Ishikawa (cell line): Measurements from ENCODE around the gene EBI3.

Source experiments
- CEBPB ChIP-seq: IDR thresholded peaks from 2 replicates; pipeline ENCODE4 v1.6.1; 2012
- CREB1 ChIP-seq: IDR thresholded peaks from 2 replicates; pipeline ENCODE4 v1.6.1; 2012; ENCODE audit warnings: low read depth
- EP300 ChIP-seq: IDR thresholded peaks from 2 replicates; pipeline ENCODE4 v1.6.1; 2012; ENCODE audit warnings: borderline replicate concordance
- FOXM1 ChIP-seq: IDR thresholded peaks from 2 replicates; pipeline ENCODE4 v1.6.1; 2012; ENCODE audit warnings: low read depth, borderline replicate concordance
- NFIC ChIP-seq: IDR thresholded peaks from 2 replicates; pipeline ENCODE4 v1.6.1; 2012
- RAD21 ChIP-seq: IDR thresholded peaks from 2 replicates; pipeline ENCODE4 v1.6.1; 2012; ENCODE audit warnings: low read depth
- TAF1 ChIP-seq: IDR thresholded peaks from 2 replicates; pipeline ENCODE4 v1.6.1; 2012; ENCODE audit warnings: low read depth, mild to moderate bottlenecking
- USF1 ChIP-seq: IDR thresholded peaks from 2 replicates; pipeline ENCODE4 v1.6.1; 2012

GRCh38 chr19:4196009-4196408 is 33.3 kb upstream of the EBI3 start:
- TF ChIP-seq NFIC = no peak
- no peak for TF ChIP-seq CREB1
- TF ChIP-seq USF1 = no peak
- no peak for TF ChIP-seq EP300
- TF ChIP-seq FOXM1 = no peak
- no peak for TF ChIP-seq CEBPB
- no peak for TF ChIP-seq RAD21
- no peak for TF ChIP-seq TAF1
